HG03045 (cell line): ENCODE measurements around the gene PAXIP1.
"Not testable (repeated sequence)": the region's sequence is repeated elsewhere in the genome, so short reads cannot be mapped to it uniquely, and the experiment has no call there.

Experiments used
- ATAC-seq: cut with Tn5 transposase; IDR thresholded peaks from one replicate; pipeline ENCODE4 v1.9.1; 2021; ENCODE audit warnings: mild to moderate bottlenecking, moderate library complexity; ENCODE audit not compliant: unreplicated experiment

Gene PAXIP1

GRCh38 chr7:154943906-154944305 is 59.0 kb downstream of the PAXIP1 start:
- ATAC-seq, result no peak

- ATAC-seq, result no peak
These were observed 60.2 kb downstream of the PAXIP1 start for GRCh38 chr7:154942691-154943090.

- ATAC-seq, result no peak
These were observed 65.1 kb downstream of the PAXIP1 start for GRCh38 chr7:154937837-154938236.

GRCh38 chr7:154934353-154934952 is 68.5 kb downstream of the PAXIP1 start:
- ATAC-seq, result not testable (repeated sequence)

- ATAC-seq, result no peak
These were observed 71.0 kb downstream of the PAXIP1 start for GRCh38 chr7:154931906-154932305.

GRCh38 chr7:154929006-154929726 is 73.8 kb downstream of the PAXIP1 start:
- peak; percentile 14 for ATAC-seq

GRCh38 chr7:154928136-154929005 is 74.6 kb downstream of the PAXIP1 start:
- ATAC-seq, result peak; percentile 78

GRCh38 chr7:154927624-154928125 is 75.2 kb downstream of the PAXIP1 start:
- ATAC-seq, result peak; percentile 44

- not testable (repeated sequence) for ATAC-seq
These were observed 80.5 kb downstream of the PAXIP1 start for GRCh38 chr7:154922472-154922871.

GRCh38 chr7:154919344-154920225 is 83.3 kb downstream of the PAXIP1 start:
- no peak for ATAC-seq

GRCh38 chr7:154918741-154919140 is 84.2 kb downstream of the PAXIP1 start:
- no peak for ATAC-seq

- ATAC-seq, result no peak
These were observed 84.7 kb downstream of the PAXIP1 start for GRCh38 chr7:154918266-154918665.

GRCh38 chr7:154917808-154918160 is 85.1 kb downstream of the PAXIP1 start:
- ATAC-seq, result no peak

GRCh38 chr7:154916856-154917807 is 85.8 kb downstream of the PAXIP1 start:
- ATAC-seq, result no peak

GRCh38 chr7:154916381-154916780 is 86.5 kb downstream of the PAXIP1 start:
- no peak for ATAC-seq

- no peak for ATAC-seq
These were observed 87.3 kb downstream of the PAXIP1 start for GRCh38 chr7:154915600-154915999.

- ATAC-seq, result no peak
These were observed 87.9 kb downstream of the PAXIP1 start for GRCh38 chr7:154914996-154915380.

- ATAC-seq, result no peak
These were observed 88.5 kb downstream of the PAXIP1 start for GRCh38 chr7:154914308-154914995.
